C4-2B (cell line): ENCODE results near the gene ITPR1.

Experiments used
- ZFX ChIP-seq: fragments of 450-650 bp; IDR thresholded peaks from 2 replicates; pipeline ENCODE4 v1.6.1; 2017
- TF ChIP-seq, protein P1 (sequence below): fragments of 450-650 bp; conservative IDR thresholded peaks from 2 replicates; pipeline ENCODE4 v1.5.1; 2017; ENCODE audit warnings: mild to moderate bottlenecking

DNA sequence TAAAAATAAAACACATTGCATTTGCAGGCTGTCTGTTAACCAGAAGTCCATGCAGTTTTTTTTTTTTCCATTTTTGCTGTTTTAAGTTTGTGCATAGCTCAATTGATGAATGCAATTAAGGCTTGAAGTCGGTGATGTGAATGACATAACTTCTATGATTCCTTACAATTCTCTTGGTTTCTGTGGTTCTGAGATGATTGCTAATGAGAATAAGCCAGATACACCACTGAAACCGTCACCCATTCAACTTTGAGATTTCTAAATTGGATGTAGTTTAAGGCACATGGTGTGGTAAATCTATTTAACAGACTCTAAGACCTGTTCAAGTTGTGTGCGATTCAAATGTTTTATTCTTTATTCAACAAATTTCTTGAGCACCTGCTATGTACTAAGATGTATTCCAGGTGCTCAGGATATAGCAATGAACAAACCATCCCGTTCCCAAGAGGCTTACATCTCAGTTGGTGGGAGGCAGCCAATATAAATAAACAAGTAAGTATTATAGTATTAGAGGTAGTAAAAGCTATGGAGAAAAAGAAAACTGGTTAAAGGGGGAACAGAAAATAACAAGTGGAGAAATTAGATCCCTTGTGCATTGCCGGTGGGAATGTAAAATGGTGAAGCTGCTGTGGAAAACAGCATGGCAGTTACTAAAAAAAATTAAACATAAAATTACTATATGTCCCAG, 4.0 kb downstream of the ITPR1 start:
- TF ChIP-seq, protein P1, sequence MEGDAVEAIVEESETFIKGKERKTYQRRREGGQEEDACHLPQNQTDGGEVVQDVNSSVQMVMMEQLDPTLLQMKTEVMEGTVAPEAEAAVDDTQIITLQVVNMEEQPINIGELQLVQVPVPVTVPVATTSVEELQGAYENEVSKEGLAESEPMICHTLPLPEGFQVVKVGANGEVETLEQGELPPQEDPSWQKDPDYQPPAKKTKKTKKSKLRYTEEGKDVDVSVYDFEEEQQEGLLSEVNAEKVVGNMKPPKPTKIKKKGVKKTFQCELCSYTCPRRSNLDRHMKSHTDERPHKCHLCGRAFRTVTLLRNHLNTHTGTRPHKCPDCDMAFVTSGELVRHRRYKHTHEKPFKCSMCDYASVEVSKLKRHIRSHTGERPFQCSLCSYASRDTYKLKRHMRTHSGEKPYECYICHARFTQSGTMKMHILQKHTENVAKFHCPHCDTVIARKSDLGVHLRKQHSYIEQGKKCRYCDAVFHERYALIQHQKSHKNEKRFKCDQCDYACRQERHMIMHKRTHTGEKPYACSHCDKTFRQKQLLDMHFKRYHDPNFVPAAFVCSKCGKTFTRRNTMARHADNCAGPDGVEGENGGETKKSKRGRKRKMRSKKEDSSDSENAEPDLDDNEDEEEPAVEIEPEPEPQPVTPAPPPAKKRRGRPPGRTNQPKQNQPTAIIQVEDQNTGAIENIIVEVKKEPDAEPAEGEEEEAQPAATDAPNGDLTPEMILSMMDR = no peak
- TF ChIP-seq ZFX = no peak
